DOHH2 (cell line): ENCODE measurements around the gene MAPK7.

ENCODE experiments used
- CTCF ChIP-seq: fragments of 200-600 bp; sonication (generic); IDR thresholded peaks from one replicate; pipeline ENCODE4 v1.5.1; 2014; ENCODE audit warnings: antibody characterized with exemption, mild to moderate bottlenecking, low read depth, low read length; ENCODE audit not compliant: poor library complexity, severe bottlenecking
- EZH2phosphoT487 ChIP-seq: fragments of 200-600 bp; sonication (generic); IDR thresholded peaks from 2 replicates; pipeline ENCODE4 v1.6.1; 2017; ENCODE audit warnings: borderline replicate concordance, mild to moderate bottlenecking, antibody characterized with exemption, low read length, moderate library complexity, mixed read lengths

- TF ChIP-seq CTCF, result no peak
- TF ChIP-seq EZH2phosphoT487, result no peak
These were observed 20.5 kb upstream of the MAPK7 start for GRCh38 chr17:19357761-19358160.
